NK-92 treated with Interleukin-12 subunit alpha and Interleukin-12 subunit beta, amount 100 ng/mL, for 24 hours (cell line): ENCODE measurements around the gene MDM2.
"Not testable (repeated sequence)": the region's sequence is repeated elsewhere in the genome, so short reads cannot be mapped to it uniquely, and the experiment has no call there.

Experiments used
- DNase-seq: peaks from one replicate; lab custom pipeline; 2025; lab: John Stamatoyannopoulos, UW

Gene MDM2

GRCh38 chr12:68785823-68786222, 22.2 kb upstream of the MDM2 start:
- no peak for DNase-seq

GRCh38 chr12:68786929-68787328, 21.0 kb upstream of the MDM2 start:
- no peak for DNase-seq

GRCh38 chr12:68788554-68789143, 19.3 kb upstream of the MDM2 start:
- no peak for DNase-seq

GRCh38 chr12:68789144-68789878, 18.7 kb upstream of the MDM2 start:
- no peak for DNase-seq

GRCh38 chr12:68790081-68790951, 17.7 kb upstream of the MDM2 start:
- no peak for DNase-seq

- DNase-seq = no peak
Observed at GRCh38 chr12:68790952-68791234, 17.1 kb upstream of the MDM2 start.

- DNase-seq = no peak
Observed at GRCh38 chr12:68791897-68792481, 16.0 kb upstream of the MDM2 start.

- DNase-seq = no peak
Observed at GRCh38 chr12:68792952-68793351, 15.0 kb upstream of the MDM2 start.

GRCh38 chr12:68793436-68793835, 14.5 kb upstream of the MDM2 start:
- DNase-seq = no peak

- no peak for DNase-seq
Observed at GRCh38 chr12:68793975-68794652, 13.9 kb upstream of the MDM2 start.

- no peak for DNase-seq
Observed at GRCh38 chr12:68794653-68795251, 13.2 kb upstream of the MDM2 start.

GRCh38 chr12:68796399-68796798, 11.6 kb upstream of the MDM2 start:
- DNase-seq = no peak

- no peak for DNase-seq
Observed at GRCh38 chr12:68798882-68799234, 9.1 kb upstream of the MDM2 start.

- no peak for DNase-seq
Observed at GRCh38 chr12:68800294-68800693, 7.7 kb upstream of the MDM2 start.

GRCh38 chr12:68801124-68801523, 6.9 kb upstream of the MDM2 start:
- DNase-seq = not testable (repeated sequence)

- DNase-seq = not testable (repeated sequence)
Observed at GRCh38 chr12:68802372-68802745, 5.6 kb upstream of the MDM2 start.

- DNase-seq = not testable (repeated sequence)
Observed at GRCh38 chr12:68802911-68803651, 4.9 kb upstream of the MDM2 start.

GRCh38 chr12:68803948-68804656, 3.9 kb upstream of the MDM2 start:
- no peak for DNase-seq

GRCh38 chr12:68804657-68805591, 3.1 kb upstream of the MDM2 start:
- DNase-seq = no peak
